K562 (cell line): ENCODE results near the gene SLC66A2. TPM values are rescaled to one million over a fixed set of nuclear protein-coding genes. Genes with fewer than 3 reads are reported as not detected.
"Not testable (repeated sequence)": the region's sequence is repeated elsewhere in the genome, so short reads cannot be mapped to it uniquely, and the experiment has no call there.

Experiments used
- ATAC-seq: fragments of 200-7000 bp; cut with Tn5 transposase; 3 replicates; pipeline ENCODE4 v1.9.1; 2020; ENCODE audit warnings: moderate library complexity
- BruUV-seq: library from RNA; stranded (reverse); fragments of 400-500 nt; replicated peaks from 2 replicates; lab custom pipeline; 2021; lab: Mats Ljungman, UMichigan
- CTCF ChIA-PET: fragments of 300-600 bp; formaldehyde crosslinking; extraction: SDS; loops from one replicate; lab custom pipeline; 2021; ENCODE audit warnings: low intra/inter-chr PET ratio; lab: Yijun Ruan, JAX
- POLR2A ChIA-PET: fragments of 300-600, 350-650 bp; sonication (Branson Sonifier 250); formaldehyde crosslinking; extraction: SDS; loops from one replicate; lab custom pipeline; 2021; ENCODE audit warnings: antibody characterized with exemption, inconsistent platforms; lab: Yijun Ruan, JAX
- DNase-seq, 4 experiments: peaks; one replicate each; pipeline versions ENCODE4 v3.0.0 to v3.0.0-alpha.2; 2011 to 2018; ENCODE audit warnings: low spot score in 3 of 4, mixed read lengths in 3 of 4; ENCODE audit errors: extremely low read depth in 1 of 4
- FAIRE-seq: peaks from 2 replicates; lab custom pipeline; 2011; peaks lifted over from hg19 to GRCh38; lab: Jason Lieb, UNC
- H2AFZ ChIP-seq: 2 replicates; pipeline ENCODE4 v1.6.0; 2011; ENCODE audit warnings: low read depth, low read length, control low read depth, inconsistent platforms
- H3K27ac ChIP-seq: fragments of 200-600 bp; 3 replicates; pipeline ENCODE4 v1.8.0; 2011; ENCODE audit warnings: low read depth, mild to moderate bottlenecking, control low read depth, inconsistent platforms, low read length, moderate library complexity, mixed read lengths; ENCODE audit errors: extremely low read depth
- H3K27me3 ChIP-seq, 2 experiments: fragments of 300-600 bp in 1 of 2; 2 replicates in 1 of 2; 3 replicates in 1 of 2; pipeline versions ENCODE4 v1.6.0 to v1.8.0; 2011; ENCODE audit warnings: inconsistent platforms in 2 of 2, low read length in 2 of 2, mild to moderate bottlenecking in 1 of 2, mixed read lengths in 1 of 2, moderate library complexity in 1 of 2; ENCODE audit not compliant: control insufficient read depth in 2 of 2, insufficient read depth in 2 of 2
- H3K36me3 ChIP-seq: fragments of 300-600 bp; 3 replicates; pipeline ENCODE4 v1.8.0; 2011; ENCODE audit warnings: mild to moderate bottlenecking, low read length, inconsistent platforms; ENCODE audit not compliant: control insufficient read depth, insufficient read depth
- H3K4me1 ChIP-seq, 2 experiments: fragments of 200-600 bp in 1 of 2; replicated peaks in 1 of 2; 2 replicates in 1 of 2; 3 replicates in 1 of 2; pipeline versions ENCODE4 v1.5.1 to v1.8.0; 2011; ENCODE audit warnings: inconsistent platforms in 2 of 2, low read length in 2 of 2, mild to moderate bottlenecking in 1 of 2, mixed read lengths in 1 of 2, moderate library complexity in 1 of 2; ENCODE audit not compliant: control insufficient read depth in 2 of 2, insufficient read depth in 2 of 2
- H3K4me2 ChIP-seq: 2 replicates; pipeline ENCODE4 v1.6.1; 2011; ENCODE audit warnings: low read length, control low read depth, inconsistent platforms, mixed read lengths; ENCODE audit not compliant: insufficient read depth
- H3K4me3 ChIP-seq: fragments of 200-600 bp; sonication (generic), shearing (Covaris generic); 2 replicates; pipeline ENCODE4 v1.5.1; 2016; ENCODE audit warnings: control low read depth, inconsistent platforms
- H3K79me2 ChIP-seq: fragments of 200-600 bp; 3 replicates; pipeline ENCODE4 v1.8.0; 2011; ENCODE audit warnings: low read length, inconsistent platforms; ENCODE audit not compliant: control insufficient read depth, insufficient read depth
- H3K9ac ChIP-seq, 2 experiments: 2 replicates each; pipeline versions ENCODE4 v1.6.0 to v1.6.1; 2011; ENCODE audit warnings: low read depth in 2 of 2, low read length in 2 of 2, control low read depth in 1 of 2, inconsistent platforms in 1 of 2, mild to moderate bottlenecking in 1 of 2, mixed read lengths in 1 of 2; ENCODE audit not compliant: insufficient read depth in 1 of 2
- H3K9me1 ChIP-seq: one replicate; pipeline ENCODE4 v1.6.0; 2011; ENCODE audit warnings: inconsistent platforms, mild to moderate bottlenecking, low read length, moderate library complexity; ENCODE audit not compliant: control insufficient read depth, insufficient read depth
- H3K9me3 ChIP-seq: replicated peaks from 2 replicates; pipeline ENCODE4 v1.5.1; 2011; ENCODE audit warnings: low read depth, low read length, inconsistent platforms; ENCODE audit not compliant: control insufficient read depth, insufficient read depth
- H4K20me1 ChIP-seq: replicated peaks from 2 replicates; pipeline ENCODE4 v1.6.1; 2011; ENCODE audit warnings: low read length, inconsistent platforms, mixed read lengths; ENCODE audit not compliant: control insufficient read depth, insufficient read depth
- CBFA2T3 ChIP-seq: fragments of 450-650 bp; IDR thresholded peaks from 2 replicates; pipeline ENCODE4 v1.6.1; 2017
- FOSL1 ChIP-seq: fragments of 200-800 bp; sonication (Bioruptor generic); conservative IDR thresholded peaks from 2 replicates; pipeline ENCODE4 v1.6.1; 2016; ENCODE audit warnings: missing genetic modification characterization, missing compliant biosample characterization
- HDAC1 ChIP-seq, 2 experiments: fragments of 450-650 bp; IDR thresholded peaks; 2 replicates each; pipeline ENCODE4 v1.6.1; 2016 to 2017; ENCODE audit warnings: inconsistent platforms in 1 of 2, mild to moderate bottlenecking in 1 of 2, moderate library complexity in 1 of 2
- JUND ChIP-seq, 2 experiments: IDR thresholded peaks; 2 replicates in 1 of 2; 3 replicates in 1 of 2; pipeline ENCODE4 v1.6.1; 2011; ENCODE audit warnings: borderline replicate concordance in 2 of 2, low read depth in 2 of 2, low read length in 2 of 2, improper control_type of control experiment in 1 of 2, missing biosample characterization in 1 of 2, missing genetic modification characterization in 1 of 2, missing genetic modification reagents in 1 of 2
- KDM1A ChIP-seq, 2 experiments: fragments of 450-650 bp; IDR thresholded peaks; 2 replicates each; pipeline ENCODE4 v1.6.1; 2016; ENCODE audit warnings: mild to moderate bottlenecking in 2 of 2
- NCOA2 ChIP-seq, 2 experiments: fragments of 450-650 bp; IDR thresholded peaks; 2 replicates each; pipeline ENCODE4 v1.6.1; 2018; ENCODE audit warnings: mild to moderate bottlenecking in 2 of 2, moderate library complexity in 1 of 2; ENCODE audit not compliant: partially characterized antibody in 2 of 2
- RAD21 ChIP-seq, 2 experiments: fragments of 250-450 bp in 1 of 2; fragments of 450-650 bp in 1 of 2; sonication (Bioruptor Pico) in 1 of 2; formaldehyde crosslinking in 1 of 2; IDR thresholded peaks in 1 of 2; conservative IDR thresholded peaks in 1 of 2; 2 replicates each; pipeline versions ENCODE4 v1.4.0 to v1.8.0; 2020 to 2022; ENCODE audit warnings: mild to moderate bottlenecking in 2 of 2, moderate library complexity in 1 of 2
- RCOR1 ChIP-seq, 2 experiments: IDR thresholded peaks; 2 replicates each; pipeline ENCODE4 v1.6.1; 2012; ENCODE audit warnings: low read depth in 2 of 2, low read length in 2 of 2, borderline replicate concordance in 1 of 2, improper control_type of control experiment in 1 of 2
- TCF3 ChIP-seq: sonication (generic); formaldehyde crosslinking; IDR thresholded peaks from 2 replicates; pipeline ENCODE4 v1.4.0; 2020; ENCODE audit warnings: mild to moderate bottlenecking, missing genetic modification reagents
- WGBS: fragments of 100-300 bp; shearing (Covaris generic); methylation state at CpG from one replicate; pipeline ENCODE4 v1.1.6; 2016; ENCODE audit warnings: low coverage, mixed read lengths; ENCODE audit not compliant: insufficient coverage; ENCODE audit errors: missing lambda C conversion rate; 5-methylcytosine and 5-hydroxymethylcytosine counted together
- in situ Hi-C: fragments of 300-500 bp; cut with MboI; formaldehyde crosslinking; loops from 4 replicates; pipeline ENCODE4 v1.15.0; 2018; ENCODE audit warnings: inconsistent platforms, mixed read lengths
- intact Hi-C: fragments of 100-400 bp; cut with micrococcal nuclease; formaldehyde crosslinking; loops from 2 replicates; pipeline ENCODE4 v1.14.2; 2022
- polyA plus RNA-seq, 8 experiments: library from polyadenylated mRNA; depleted of rRNA in 4 of 8; stranded (reverse) in 5 of 8; unstranded in 3 of 8; fragments of >200 nt; fragmentation: Nextera tagmentation in 2 of 8; fragmentation: Illumina TruSeq in 1 of 8; extraction: Ambion mirVana in 2 of 8; extraction: Trizol in 1 of 8; gene quantifications; 2 replicates each; pipeline versions ENCODE4 v1.2.1 to v1.2.3, GENCODE V29; 2011 to 2014; ENCODE audit warnings: inconsistent platforms in 1 of 8, missing spikeins in 1 of 8
- total RNA-seq, 7 experiments: library from RNA; depleted of rRNA in 6 of 7; stranded (reverse); fragments of >200 nt in 6 of 7; fragmentation: Illumina TruSeq in 2 of 7; extraction: Trizol in 2 of 7; gene quantifications; 2 replicates each; pipeline versions ENCODE4 v1.2.1 to v1.2.3, GENCODE V29; 2011 to 2021; ENCODE audit warnings: low replicate concordance in 1 of 7
- TF ChIP-seq, protein P1 (sequence below): sonication (generic); IDR thresholded peaks from 2 replicates; pipeline ENCODE4 v1.6.1; 2016
- TF ChIP-seq, protein P2 (sequence below): fragments of 450-650 bp; IDR thresholded peaks from 2 replicates; pipeline ENCODE4 v1.6.1; 2016; ENCODE audit warnings: low read depth, mild to moderate bottlenecking, moderate library complexity
- TF ChIP-seq, protein P3 (sequence below): sonication (generic); formaldehyde crosslinking; IDR thresholded peaks from 2 replicates; pipeline ENCODE4 v1.9.0; 2022; ENCODE audit warnings: mild to moderate bottlenecking, missing genetic modification reagents
- TF ChIP-seq, protein P4 (sequence below), 2 experiments: IDR thresholded peaks; 2 replicates each; pipeline ENCODE4 v1.6.1; 2011; ENCODE audit warnings: borderline replicate concordance in 1 of 2, control low read depth in 1 of 2, low read depth in 1 of 2, low read length in 1 of 2, mild to moderate bottlenecking in 1 of 2, mixed read lengths in 1 of 2, moderate library complexity in 1 of 2; ENCODE audit not compliant: insufficient read depth in 1 of 2, insufficient read length in 1 of 2, poor library complexity in 1 of 2, severe bottlenecking in 1 of 2; ENCODE audit errors: extremely low read depth in 1 of 2
- TF ChIP-seq, protein P5 (sequence below), 3 experiments: IDR thresholded peaks in 2 of 3; conservative IDR thresholded peaks in 1 of 3; 2 replicates each; pipeline ENCODE4 v1.5.1; 2011 to 2012; ENCODE audit warnings: low read length in 3 of 3, mild to moderate bottlenecking in 3 of 3, control low read depth in 2 of 3, improper control_type of control experiment in 1 of 3, inconsistent platforms in 1 of 3, low read depth in 1 of 3, mixed read lengths in 1 of 3, moderate library complexity in 1 of 3; ENCODE audit not compliant: insufficient read depth in 2 of 3

SLC66A2 gene
- total and polyA plus RNA-seq, 9 of the 15 experiments (the other 6 are each of a cell fraction or from before 2014, with no cell fraction given) = 0.25 to 17.5 (median 5.6) TPM

DNA sequence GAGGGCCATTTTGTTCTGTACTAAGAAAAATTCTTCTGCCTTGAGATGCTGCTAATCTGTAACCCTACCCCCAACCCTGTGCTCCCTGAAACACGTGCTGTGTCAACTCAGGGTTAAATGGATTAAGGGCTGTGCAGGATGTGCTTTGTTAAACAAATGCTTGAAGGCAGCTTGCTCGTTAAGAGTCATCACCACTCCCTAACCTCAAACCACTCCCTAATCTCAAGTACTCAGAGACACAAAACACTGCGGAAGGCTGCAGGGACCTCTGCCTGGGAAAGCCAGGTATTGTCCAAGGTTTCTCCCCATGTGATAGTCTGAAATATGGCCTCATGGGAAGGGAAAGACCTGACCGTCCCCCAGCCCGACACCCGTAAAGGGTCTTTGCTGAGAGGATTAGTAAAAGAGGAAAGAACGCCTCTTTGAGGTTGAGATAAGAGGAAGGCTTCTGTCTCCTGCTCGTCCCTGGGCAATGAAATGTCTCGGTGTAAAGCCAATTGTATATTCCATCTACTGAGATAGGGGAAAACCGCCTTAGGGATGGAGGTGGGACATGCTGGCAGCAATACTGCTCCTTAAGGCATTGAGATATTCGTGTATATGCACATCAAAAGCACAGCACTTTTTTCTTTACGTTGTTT is 8.8 kb upstream of the SLC66A2 start:
- H3K4me2 ChIP-seq = peak overlapping the region; percentile 18; the same call in 1 of the 2 replicates
- POLR2A ChIA-PET = interaction anchor here (0.6 kb wide), 1 partner anchor 25 kb away, joined by 3 read pairs; no protein-coding TSS in a partner anchor
- H3K4me3 ChIP-seq; H3K27me3 ChIP-seq; BruUV-seq; H4K20me1 ChIP-seq; H3K9me3 ChIP-seq; H3K9ac ChIP-seq; intact Hi-C loops; H3K9me1 ChIP-seq; H3K79me2 ChIP-seq; CTCF ChIA-PET; in situ Hi-C loops; H3K36me3 ChIP-seq; H3K27ac ChIP-seq; TF ChIP-seq JUND (tag; IDR thresholded peaks at IDR 0.05; ENCODE audit: borderline replicate concordance, low read depth, low read length): not testable (repeated sequence)
- ATAC-seq = peak; percentile 50
- peak; percentile 52 for FAIRE-seq
- peak overlapping the region; percentile 56 for H2AFZ ChIP-seq
- WGBS = under 1% methylated on average over 11 of the region's 12 CpGs
- peaks cover 15 to 25% of the 10 kb centered on the region in 2 experiments; a peak in 4 of 5 replicates for H3K4me1 ChIP-seq
- peak in 1 of 4 experiments; percentile 59 for DNase-seq
- TF ChIP-seq HDAC1 (IDR thresholded peaks at IDR 0.05) (0 out of 4 replicates have a peak, but pooled peaks of 1 of the 2 experiments have one; percentile 24), FOSL1 (tag) (0 out of 2 replicates have a peak, but pooled peaks have one; percentile 22), CBFA2T3 (peak; percentile 66), KDM1A (IDR thresholded peaks at IDR 0.05) (peak; percentile 83), NCOA2 (IDR thresholded peaks at IDR 0.05; ENCODE audit: partially characterized antibody in 2 of 2) (peak in 1 of 2 experiments; percentile 36), JUND (IDR thresholded peaks at IDR 0.05; ENCODE audit: borderline replicate concordance, low read depth, low read length) (0 out of 2 replicates have a peak, but pooled peaks have one; percentile 3), RAD21 (CRISPR knock-in tag; conservative IDR thresholded peaks at IDR 0.05 in 1 of 2, IDR thresholded peaks at IDR 0.05 in 1 of 2) (peak in 1 of 2 experiments; percentile 42; a peak in 1 of 4 replicates), TCF3 (CRISPR knock-in tag) (peak; percentile 51; the same call in 1 of the 2 replicates), RCOR1 (IDR thresholded peaks at IDR 0.05; ENCODE audit: borderline replicate concordance in 1 of 2, low read depth in 2 of 2, low read length in 2 of 2) (peak in 1 of 2 experiments; percentile 22; a peak in 1 of 4 replicates)
- TF ChIP-seq, protein P1, sequence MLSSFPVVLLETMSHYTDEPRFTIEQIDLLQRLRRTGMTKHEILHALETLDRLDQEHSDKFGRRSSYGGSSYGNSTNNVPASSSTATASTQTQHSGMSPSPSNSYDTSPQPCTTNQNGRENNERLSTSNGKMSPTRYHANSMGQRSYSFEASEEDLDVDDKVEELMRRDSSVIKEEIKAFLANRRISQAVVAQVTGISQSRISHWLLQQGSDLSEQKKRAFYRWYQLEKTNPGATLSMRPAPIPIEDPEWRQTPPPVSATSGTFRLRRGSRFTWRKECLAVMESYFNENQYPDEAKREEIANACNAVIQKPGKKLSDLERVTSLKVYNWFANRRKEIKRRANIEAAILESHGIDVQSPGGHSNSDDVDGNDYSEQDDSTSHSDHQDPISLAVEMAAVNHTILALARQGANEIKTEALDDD = peak; percentile 95
- TF ChIP-seq, protein P2, sequence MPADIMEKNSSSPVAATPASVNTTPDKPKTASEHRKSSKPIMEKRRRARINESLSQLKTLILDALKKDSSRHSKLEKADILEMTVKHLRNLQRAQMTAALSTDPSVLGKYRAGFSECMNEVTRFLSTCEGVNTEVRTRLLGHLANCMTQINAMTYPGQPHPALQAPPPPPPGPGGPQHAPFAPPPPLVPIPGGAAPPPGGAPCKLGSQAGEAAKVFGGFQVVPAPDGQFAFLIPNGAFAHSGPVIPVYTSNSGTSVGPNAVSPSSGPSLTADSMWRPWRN = peak; percentile 81
- TF ChIP-seq, protein P3, sequence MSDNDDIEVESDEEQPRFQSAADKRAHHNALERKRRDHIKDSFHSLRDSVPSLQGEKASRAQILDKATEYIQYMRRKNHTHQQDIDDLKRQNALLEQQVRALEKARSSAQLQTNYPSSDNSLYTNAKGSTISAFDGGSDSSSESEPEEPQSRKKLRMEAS (CRISPR knock-in tag) = peak; percentile 58; the same call in 1 of the 2 replicates
- TF ChIP-seq, protein P4, sequence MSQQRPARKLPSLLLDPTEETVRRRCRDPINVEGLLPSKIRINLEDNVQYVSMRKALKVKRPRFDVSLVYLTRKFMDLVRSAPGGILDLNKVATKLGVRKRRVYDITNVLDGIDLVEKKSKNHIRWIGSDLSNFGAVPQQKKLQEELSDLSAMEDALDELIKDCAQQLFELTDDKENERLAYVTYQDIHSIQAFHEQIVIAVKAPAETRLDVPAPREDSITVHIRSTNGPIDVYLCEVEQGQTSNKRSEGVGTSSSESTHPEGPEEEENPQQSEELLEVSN (IDR thresholded peaks at IDR 0.05; ENCODE audit: borderline replicate concordance in 1 of 2, extremely low read depth in 1 of 2, insufficient read depth in 1 of 2, insufficient read length in 1 of 2, low read depth in 1 of 2, low read length in 1 of 2, poor library complexity in 1 of 2, severe bottlenecking in 1 of 2) = peak in 1 of 2 experiments; percentile 10
- TF ChIP-seq, protein P5, sequence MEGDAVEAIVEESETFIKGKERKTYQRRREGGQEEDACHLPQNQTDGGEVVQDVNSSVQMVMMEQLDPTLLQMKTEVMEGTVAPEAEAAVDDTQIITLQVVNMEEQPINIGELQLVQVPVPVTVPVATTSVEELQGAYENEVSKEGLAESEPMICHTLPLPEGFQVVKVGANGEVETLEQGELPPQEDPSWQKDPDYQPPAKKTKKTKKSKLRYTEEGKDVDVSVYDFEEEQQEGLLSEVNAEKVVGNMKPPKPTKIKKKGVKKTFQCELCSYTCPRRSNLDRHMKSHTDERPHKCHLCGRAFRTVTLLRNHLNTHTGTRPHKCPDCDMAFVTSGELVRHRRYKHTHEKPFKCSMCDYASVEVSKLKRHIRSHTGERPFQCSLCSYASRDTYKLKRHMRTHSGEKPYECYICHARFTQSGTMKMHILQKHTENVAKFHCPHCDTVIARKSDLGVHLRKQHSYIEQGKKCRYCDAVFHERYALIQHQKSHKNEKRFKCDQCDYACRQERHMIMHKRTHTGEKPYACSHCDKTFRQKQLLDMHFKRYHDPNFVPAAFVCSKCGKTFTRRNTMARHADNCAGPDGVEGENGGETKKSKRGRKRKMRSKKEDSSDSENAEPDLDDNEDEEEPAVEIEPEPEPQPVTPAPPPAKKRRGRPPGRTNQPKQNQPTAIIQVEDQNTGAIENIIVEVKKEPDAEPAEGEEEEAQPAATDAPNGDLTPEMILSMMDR (IDR thresholded peaks at IDR 0.05 in 2 of 3, conservative IDR thresholded peaks at IDR 0.05 in 1 of 3; ENCODE audit: insufficient read depth in 2 of 3, low read depth in 1 of 3, low read length in 3 of 3) = peak in 1 of 3 experiments; percentile 8; a peak in 1 of 6 replicates
